Fibroblast of upper back skin (primary cell): ENCODE measurements around the gene PFKFB2.
A peak's percentile ranks its signal among the peaks of the same experiment; 100 is the strongest.

ENCODE experiments used
- DNase-seq: peaks from one replicate; pipeline ENCODE4 v3.0.0-alpha.2; 2013

Gene PFKFB2

DNA sequence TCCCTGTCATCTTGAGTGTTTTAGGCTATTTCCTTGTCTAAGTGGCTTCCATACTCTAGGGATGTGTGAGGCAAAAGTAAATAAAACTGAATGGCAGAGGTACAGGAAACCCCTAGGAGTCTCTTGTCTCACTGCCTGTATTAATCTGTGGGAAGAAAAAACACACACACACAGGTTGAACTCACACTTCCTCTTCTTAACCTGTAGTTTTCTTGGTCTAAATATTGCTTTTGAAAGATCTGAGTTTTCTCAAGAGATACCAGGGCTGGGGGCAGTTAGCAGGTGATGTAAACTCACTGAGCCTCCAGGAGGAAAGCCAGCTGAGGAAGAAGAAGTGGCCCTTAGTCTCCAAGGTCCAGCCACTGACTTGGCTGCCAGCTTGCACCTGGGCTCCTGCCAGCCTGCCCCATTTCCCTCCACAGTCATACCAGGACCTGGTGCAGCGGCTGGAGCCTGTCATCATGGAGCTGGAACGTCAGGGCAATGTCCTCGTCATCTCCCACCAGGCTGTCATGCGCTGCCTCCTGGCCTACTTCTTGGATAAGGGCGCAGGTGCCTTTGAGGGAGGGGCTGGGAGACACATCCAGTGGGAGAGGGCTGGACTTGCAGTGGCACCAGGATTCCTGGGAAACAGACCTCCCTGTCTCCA is 16.9 kb downstream of the PFKFB2 start:
- DNase-seq = no peak

DNA sequence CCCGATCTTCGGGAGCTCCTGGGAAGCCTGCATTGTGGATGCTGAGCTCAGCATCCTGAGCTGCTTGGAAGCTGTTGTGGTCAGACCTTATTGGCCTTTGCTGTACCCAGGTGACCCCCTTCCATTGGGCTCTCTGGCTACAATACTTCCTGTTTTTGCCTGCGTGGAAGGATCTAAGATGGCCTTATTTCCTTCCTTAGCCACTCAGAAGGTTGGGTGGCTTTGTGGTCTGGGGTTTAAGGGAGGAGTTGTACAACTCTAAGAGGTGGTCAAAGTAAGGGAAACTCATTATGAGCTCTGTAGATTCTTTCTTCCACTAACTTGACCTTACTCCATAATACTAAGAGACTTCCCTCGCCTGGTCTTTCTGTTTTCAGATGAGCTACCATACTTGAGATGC is 17.7 kb downstream of the PFKFB2 start:
- no peak for DNase-seq

DNA sequence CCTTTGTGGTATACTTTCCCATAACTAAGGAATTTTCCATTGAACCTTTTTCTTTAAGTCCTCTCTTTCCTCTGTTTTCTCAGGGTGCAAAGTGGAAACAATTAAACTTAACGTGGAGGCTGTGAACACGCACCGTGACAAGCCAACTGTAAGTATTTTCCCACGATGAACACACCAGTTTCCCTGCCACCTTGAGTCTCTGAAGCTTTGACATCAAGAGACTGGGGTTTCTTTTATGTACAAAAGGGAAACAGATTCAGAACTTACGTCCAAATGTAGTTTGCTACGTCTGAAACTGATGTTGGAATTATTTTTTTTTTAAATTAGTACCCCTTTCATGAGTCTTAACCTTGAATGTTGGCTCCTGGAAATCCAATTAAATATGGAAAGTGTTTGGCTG is 18.4 kb downstream of the PFKFB2 start:
- no peak for DNase-seq

DNA sequence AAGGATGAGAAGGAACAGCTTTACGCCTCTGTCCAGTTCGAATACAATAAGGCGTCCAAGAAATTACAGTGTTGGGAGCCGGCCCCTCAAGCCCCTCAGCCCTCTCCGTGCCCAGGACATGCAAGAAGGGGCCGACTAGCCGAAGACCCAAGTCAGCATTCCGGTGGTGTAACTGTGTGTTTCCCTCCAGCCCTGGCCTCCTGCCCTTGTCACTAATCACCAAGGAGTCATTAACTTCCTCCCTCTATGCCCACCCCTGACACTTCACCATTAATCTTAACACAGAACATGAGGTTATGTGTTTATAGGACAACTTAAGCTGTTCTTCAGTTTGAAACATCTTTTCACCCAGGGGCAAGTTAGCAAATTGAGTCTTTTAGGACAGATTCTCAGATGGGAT is 19.2 kb downstream of the PFKFB2 start:
- no peak for DNase-seq

- peak; percentile 33 for DNase-seq
Measured at GRCh38 chr1:207073906-207074820, 21.1 kb downstream of the PFKFB2 start.

DNA sequence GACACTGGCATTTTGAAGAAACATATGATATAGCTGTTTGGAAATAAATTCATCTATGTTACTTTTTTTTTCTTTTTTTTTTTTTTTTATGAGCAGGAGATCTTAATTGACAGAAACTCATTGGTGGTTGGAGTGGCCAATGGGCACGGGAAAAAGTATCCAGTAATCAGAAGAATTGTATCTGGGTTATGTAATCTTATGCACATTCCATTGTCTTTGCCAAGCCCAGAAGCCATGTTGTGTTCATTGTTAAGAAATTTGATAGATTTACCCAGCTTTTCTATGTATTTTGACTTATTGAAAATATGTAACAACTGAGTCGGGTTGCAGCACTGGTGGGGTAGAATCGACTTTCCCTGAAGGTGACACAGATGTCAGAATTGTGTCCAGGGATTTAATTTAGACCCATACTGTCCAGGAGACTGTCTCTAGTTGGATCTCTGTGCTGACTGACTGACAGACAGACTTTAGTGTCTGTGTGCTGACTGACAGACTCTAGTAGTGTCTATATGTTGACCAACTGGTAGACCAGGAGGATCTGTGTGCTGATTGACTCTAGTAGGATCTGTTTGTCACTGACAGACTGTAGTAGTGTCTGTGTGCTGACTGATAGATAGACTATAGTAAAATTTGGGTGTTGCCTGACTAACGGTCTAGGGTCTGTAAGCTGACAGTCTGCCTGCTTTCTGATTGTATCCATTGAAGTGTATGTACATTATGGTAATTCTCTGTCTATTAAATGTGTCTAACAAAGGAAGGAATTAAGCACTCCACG is 23.3 kb downstream of the PFKFB2 start:
- DNase-seq = peak; percentile 18

DNA sequence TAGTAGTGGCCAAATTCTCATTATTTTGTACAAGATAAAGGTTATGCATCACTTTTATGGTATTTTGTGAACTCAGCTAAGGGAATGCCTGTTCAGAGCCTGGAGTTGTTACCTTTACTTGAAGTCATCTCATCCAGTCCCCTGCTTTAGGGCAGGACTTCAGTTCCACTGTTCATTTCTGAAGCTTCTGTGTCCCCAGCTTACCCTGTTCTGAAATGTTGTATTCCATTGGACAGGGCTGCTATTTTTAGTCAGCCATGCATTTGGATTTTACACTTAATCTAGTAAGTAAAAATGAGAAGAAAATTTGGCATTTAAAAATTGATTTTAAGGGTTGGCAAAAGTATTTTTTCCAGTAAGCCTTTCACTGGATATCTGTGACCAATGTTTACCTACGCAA is 23.9 kb downstream of the PFKFB2 start:
- no peak for DNase-seq

DNA sequence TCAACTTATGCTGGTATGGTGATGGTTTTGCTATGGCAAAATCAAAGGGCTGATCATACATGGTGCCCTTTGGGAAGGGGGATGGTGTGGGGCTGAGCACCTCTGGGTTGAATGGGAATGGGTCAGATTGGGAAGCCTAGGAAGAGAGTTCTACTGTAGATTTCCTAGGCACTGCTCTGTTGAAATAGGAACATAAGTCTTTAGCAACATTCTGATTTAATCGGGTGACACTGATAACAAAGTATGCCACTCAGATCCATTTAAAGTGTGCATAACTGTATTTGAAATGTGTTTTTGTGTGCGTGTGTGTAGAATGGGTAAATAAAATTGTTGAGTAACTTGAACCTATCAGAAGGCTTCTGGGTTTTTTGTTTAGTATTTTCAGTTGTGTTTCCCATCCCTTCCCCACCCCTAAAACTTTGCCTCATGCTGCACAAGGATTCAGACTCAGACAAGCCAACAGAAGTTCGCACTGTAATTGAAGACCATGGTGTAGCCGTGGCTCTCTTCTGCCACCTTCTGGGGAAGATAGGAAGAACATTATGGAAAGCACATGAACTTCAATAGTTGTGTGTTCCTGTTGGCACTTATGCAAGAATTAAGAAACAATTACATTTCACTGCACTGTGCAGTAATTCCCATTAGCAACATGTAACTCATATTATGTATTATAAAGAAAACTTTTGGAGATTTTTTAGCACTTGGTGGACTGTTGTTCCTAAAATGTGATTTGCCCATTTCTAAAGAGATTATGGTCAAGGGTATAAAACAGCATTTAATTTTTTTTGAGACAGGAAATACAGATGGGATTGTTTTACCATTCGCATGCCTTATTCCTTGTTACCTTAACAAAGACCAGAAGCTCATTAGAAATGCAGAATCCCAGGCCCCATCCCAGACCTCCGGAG is 24.6 kb downstream of the PFKFB2 start:
- DNase-seq = peak; percentile 73

DNA sequence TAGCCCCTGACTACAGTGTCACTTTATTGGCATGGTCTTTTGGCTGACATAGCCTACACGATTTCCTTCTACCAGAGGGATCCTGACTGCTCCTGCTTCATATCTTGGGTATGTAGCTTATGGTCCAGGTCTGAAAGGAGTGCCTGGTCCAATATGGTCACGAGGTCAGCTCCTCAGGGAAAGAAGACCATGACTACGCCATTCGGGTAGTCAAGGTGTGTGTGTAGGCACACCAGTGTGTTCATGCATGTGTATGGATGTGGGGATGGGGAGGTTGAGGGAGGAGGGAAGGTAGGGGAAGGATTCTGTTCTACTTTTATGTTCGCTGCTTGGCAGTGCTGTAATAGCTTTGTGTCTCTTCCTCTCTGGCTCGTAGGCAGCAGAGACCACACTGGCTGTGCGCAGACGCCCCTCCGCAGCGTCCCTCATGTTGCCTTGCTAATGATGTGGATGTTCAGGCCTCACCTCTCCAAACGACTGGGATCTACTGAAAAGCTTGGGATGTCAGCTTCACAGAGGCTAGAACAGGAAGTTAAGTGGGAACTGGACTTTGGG is 25.6 kb downstream of the PFKFB2 start:
- DNase-seq = no peak

GRCh38 chr1:207079706-207080241 is 26.7 kb downstream of the PFKFB2 start:
- no peak for DNase-seq

DNA sequence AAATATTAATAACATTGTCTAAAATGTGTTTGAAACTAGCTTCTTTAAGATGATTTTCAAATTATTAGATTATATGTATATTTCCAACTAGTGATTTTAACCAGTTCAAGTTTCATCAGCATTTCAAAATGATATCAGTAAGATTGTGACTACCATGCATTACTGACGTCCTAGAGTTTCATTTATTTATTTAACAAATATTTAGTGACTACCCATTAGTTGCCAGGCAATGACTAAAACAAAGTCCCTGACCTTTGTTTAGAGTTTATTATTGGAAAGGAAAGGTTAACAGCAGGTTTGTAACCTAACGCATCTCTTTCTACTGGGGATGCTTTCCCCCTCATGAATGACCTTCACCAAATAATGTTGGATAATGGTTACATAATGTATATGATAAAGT is 28.0 kb downstream of the PFKFB2 start:
- DNase-seq = no peak

DNA sequence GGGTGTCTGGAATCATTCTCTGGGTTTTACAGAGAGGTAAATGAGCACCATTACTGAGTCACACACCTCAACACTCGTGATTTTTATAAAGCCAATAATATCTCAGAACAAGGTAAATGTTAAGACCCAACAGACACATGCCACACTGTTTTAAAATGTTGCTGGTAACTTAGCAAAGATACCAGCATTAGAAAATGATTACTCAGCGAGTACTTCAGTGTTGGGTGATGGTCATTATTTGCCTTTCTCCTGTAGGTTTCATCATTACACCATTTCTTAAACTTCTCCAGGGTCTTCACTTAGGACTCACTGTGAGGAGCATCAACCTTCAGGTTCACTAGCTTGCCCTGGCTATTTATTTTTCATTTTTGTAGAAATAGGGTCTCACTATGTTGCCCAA is 28.7 kb downstream of the PFKFB2 start:
- no peak for DNase-seq

- DNase-seq = peak; percentile 25
Measured at GRCh38 chr1:207084232-207084631, 31.2 kb downstream of the PFKFB2 start.

GRCh38 chr1:207084701-207085180 is 31.7 kb downstream of the PFKFB2 start:
- DNase-seq = peak; percentile 62

- no peak for DNase-seq
Measured at GRCh38 chr1:207085887-207086286, 32.8 kb downstream of the PFKFB2 start.

- peak; percentile 22 for DNase-seq
Measured at GRCh38 chr1:207088161-207088560, 35.1 kb downstream of the PFKFB2 start.

DNA sequence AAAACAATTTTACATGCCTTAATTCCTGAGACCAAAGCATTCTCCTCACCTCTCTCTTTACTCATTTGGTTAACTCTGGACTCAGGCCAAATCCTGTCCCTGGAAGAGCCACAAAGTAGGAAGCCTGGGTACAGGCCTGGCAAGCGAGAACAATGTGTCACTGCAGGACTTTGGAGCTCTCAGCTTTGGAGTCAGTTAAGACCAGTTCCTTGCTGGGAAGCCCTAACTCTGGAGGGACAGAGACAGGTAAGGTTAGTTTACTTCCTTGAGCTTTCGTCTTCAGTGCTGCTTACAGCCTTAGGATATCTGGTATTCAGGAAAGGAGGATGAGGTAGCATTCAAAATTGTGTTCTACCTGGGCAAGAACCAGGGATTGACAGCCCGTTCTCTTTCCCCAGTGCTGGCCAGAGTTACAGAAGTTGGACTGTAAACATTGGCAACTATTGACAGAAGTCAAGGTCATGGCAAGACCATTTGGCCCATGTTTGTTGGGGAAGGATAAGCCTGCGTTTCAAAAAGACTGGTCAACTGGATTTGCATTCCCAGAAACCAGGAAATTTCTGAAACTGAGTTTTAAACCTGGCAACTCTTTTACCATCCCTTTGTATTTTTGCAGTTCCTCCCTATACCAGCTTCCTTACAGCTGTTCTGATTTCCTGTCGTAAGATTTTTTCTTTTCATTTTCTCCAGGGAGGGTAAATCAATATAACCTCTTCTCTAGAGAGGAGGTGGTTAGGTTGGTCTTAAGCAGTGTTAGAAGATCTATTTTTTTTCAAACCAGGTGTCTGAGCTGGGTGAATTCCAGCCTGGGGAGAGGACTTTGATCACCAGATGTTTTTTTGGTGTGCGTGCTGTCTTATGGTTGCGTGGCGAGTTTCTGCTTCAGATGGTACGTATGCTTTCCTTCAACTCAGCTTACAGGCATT is 35.9 kb downstream of the PFKFB2 start, which contains the start of gene C4BPB:
C4BPB (plus strand) TSS at position 160 of the 926 bp plus-strand sequence; CDS start at position 832, 672 bp downstream.
- DNase-seq = peak; percentile 13

DNA sequence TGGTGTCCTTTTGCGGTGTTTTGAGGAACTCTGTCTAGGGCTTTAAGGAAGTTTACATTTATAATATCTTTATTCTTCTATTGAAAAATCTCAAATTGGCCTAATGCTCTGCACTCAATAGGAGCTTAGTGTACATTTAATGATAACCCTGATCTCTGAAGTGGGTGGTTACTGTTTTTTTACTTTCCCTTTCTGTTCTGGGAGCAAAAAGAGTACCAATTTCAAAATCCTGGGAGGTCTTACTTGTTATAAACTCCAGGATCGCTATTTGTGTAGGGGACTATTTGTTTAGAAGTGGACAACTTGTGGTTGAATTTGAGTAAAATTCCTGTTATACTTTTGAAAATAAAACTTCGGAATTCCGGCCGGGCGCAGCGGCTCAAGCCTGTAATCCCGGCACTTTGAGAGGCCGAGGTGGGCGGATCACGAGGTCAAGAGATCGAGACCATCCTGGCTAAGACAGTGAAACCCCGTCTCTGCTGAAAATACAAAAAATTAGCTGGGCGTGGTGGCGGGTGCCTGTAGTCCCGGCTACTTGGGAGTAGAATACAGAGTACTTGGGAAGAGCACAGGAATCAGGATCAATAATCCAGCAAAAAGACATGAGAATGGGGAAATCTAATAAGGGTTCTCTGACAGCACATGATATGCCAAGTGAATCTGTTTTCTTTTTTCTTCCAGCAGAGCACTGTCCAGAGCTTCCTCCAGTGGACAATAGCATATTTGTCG is 36.7 kb downstream of the PFKFB2 start:
- DNase-seq = no peak

DNA sequence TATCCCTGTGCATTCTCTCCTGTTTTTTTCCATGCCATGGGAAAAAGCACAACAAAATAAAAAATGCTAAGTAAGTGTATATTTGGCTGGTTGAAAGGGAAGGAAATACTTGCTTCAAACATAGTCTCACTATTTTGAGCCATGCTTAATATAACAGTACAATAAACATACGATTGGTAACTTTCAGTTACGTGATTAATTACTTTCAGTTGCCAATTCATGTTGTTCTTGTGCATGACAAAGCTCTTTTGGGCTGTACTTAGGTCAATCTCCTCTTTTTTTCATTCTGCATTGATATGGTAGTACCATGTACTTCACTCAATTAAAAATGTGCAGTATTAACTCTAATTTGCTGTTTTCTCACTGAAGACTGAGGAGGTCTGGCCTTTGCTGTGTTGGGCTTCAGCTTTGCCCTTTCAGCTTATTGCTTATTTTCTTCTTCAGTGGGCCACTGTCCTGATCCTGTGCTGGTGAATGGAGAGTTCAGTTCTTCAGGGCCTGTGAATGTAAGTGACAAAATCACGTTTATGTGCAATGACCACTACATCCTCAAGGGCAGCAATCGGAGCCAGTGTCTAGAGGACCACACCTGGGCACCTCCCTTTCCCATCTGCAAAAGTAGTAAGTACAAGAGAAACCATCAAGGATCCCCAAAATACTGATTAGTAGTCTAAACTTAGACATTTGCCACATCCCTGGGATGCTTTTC is 38.3 kb downstream of the PFKFB2 start:
- no peak for DNase-seq
